ENCODE measurements around the gene UGT1A7.

The UGT1A7 gene

GRCh38 chr2:233821709-233822100 is 140.0 kb downstream of the UGT1A7 start:
- no peak overlapping the region for H3K9ac ChIP-seq (ENCODE audit: low read length)
- no peak overlapping the region for H3K27ac ChIP-seq (ENCODE audit: low read depth, low read length)
- no peaks in the 10 kb centered on the region for H3K4me1 ChIP-seq (ENCODE audit: control insufficient read depth, insufficient read depth, low read length)
- H3K4me3 ChIP-seq (ENCODE audit: low read length): no peak overlapping the region
- no peaks in the 10 kb centered on the region for H3K27me3 ChIP-seq (ENCODE audit: control insufficient read depth, insufficient read depth, low read length)
- no peaks in the 10 kb centered on the region for H3K36me3 ChIP-seq (ENCODE audit: control insufficient read depth, insufficient read depth, low read length)

- no peak overlapping the region for H3K9ac ChIP-seq (ENCODE audit: low read length)
These were observed 140.5 kb downstream of the UGT1A7 start for GRCh38 chr2:233822101-233822771.

More at GRCh38 chr2:233822101-233822771, 140.5 kb downstream of the UGT1A7 start:
- no peaks in the 10 kb centered on the region for H3K27me3 ChIP-seq (ENCODE audit: control insufficient read depth, insufficient read depth, low read length)
- no peak overlapping the region for H3K27ac ChIP-seq (ENCODE audit: low read depth, low read length)
- H3K36me3 ChIP-seq (ENCODE audit: control insufficient read depth, insufficient read depth, low read length): no peaks in the 10 kb centered on the region
- H3K4me1 ChIP-seq (ENCODE audit: control insufficient read depth, insufficient read depth, low read length): no peaks in the 10 kb centered on the region
- no peak overlapping the region for H3K4me3 ChIP-seq (ENCODE audit: low read length)
